Keratinocyte (primary cell): Measurements from ENCODE around the gene PCDHGA2. TPM values are rescaled to one million over a fixed set of nuclear protein-coding genes. Genes with fewer than 3 reads are reported as not detected.
A peak's percentile ranks its signal among the peaks of the same experiment; 100 is the strongest.
"Not testable (repeated sequence)": the region's sequence is repeated elsewhere in the genome, so short reads cannot be mapped to it uniquely, and the experiment has no call there.

ENCODE experiments used
- DNase-seq: peaks from one replicate; pipeline ENCODE4 v3.0.0-alpha.2; 2011; ENCODE audit warnings: low read depth, missing footprints, low spot score
- FAIRE-seq: peaks from 2 replicates; lab custom pipeline; 2011; peaks lifted over from hg19 to GRCh38; lab: Jason Lieb, UNC
- H2AFZ ChIP-seq: 2 replicates; pipeline ENCODE4 v1.6.0; 2012; ENCODE audit warnings: low read length, control low read depth, inconsistent platforms; ENCODE audit not compliant: control insufficient read depth
- H3K27ac ChIP-seq: 2 replicates; pipeline ENCODE4 v1.5.1; 2011; ENCODE audit warnings: low read length; ENCODE audit not compliant: control insufficient read depth, insufficient read depth
- H3K27me3 ChIP-seq: 3 replicates; pipeline ENCODE4 v1.6.0; 2011; ENCODE audit warnings: low read length; ENCODE audit not compliant: control insufficient read depth, insufficient read depth; ENCODE audit errors: extremely low read depth
- H3K36me3 ChIP-seq, 2 experiments: 2 replicates in 1 of 2; 3 replicates in 1 of 2; pipeline ENCODE4 v1.5.1; 2011; ENCODE audit warnings: low read length in 2 of 2, mild to moderate bottlenecking in 1 of 2; ENCODE audit not compliant: control insufficient read depth in 2 of 2, insufficient read depth in 2 of 2; ENCODE audit errors: extremely low read depth in 1 of 2
- H3K4me1 ChIP-seq: 3 replicates; pipeline ENCODE4 v1.5.1; 2011; ENCODE audit warnings: low read length; ENCODE audit not compliant: control insufficient read depth, insufficient read depth; ENCODE audit errors: extremely low read depth
- H3K4me2 ChIP-seq: 3 replicates; pipeline ENCODE4 v1.6.0; 2011; ENCODE audit warnings: low read depth, low read length; ENCODE audit not compliant: control insufficient read depth, insufficient read depth; ENCODE audit errors: extremely low read depth
- H3K4me3 ChIP-seq, 3 experiments: fragments of 200-600 bp in 1 of 3; sonication (generic) in 1 of 3; 2 replicates in 2 of 3; 3 replicates in 1 of 3; pipeline ENCODE4 v1.5.1; 2011 to 2016; ENCODE audit warnings: low read length in 3 of 3, mild to moderate bottlenecking in 3 of 3, control low read depth in 2 of 3, inconsistent platforms in 1 of 3, low read depth in 1 of 3, mixed read lengths in 1 of 3, mixed run types in 1 of 3, moderate library complexity in 1 of 3; ENCODE audit not compliant: control insufficient read depth in 2 of 3, insufficient read depth in 2 of 3; ENCODE audit errors: extremely low read depth in 1 of 3
- H3K79me2 ChIP-seq: 2 replicates; pipeline ENCODE4 v1.6.0; 2012; ENCODE audit warnings: low read length; ENCODE audit not compliant: control insufficient read depth, insufficient read depth
- H3K9ac ChIP-seq: 3 replicates; pipeline ENCODE4 v1.6.0; 2011; ENCODE audit warnings: low read length; ENCODE audit not compliant: control insufficient read depth, insufficient read depth; ENCODE audit errors: extremely low read depth
- H3K9me1 ChIP-seq: 3 replicates; pipeline ENCODE4 v1.6.0; 2011; ENCODE audit warnings: low read length; ENCODE audit not compliant: control insufficient read depth, insufficient read depth; ENCODE audit errors: extremely low read depth
- H3K9me3 ChIP-seq: 2 replicates; pipeline ENCODE4 v1.5.1; 2012; ENCODE audit warnings: low read depth, low read length; ENCODE audit not compliant: control insufficient read depth
- H4K20me1 ChIP-seq: 3 replicates; pipeline ENCODE4 v1.6.0; 2011; ENCODE audit warnings: low read length; ENCODE audit not compliant: control insufficient read depth, insufficient read depth; ENCODE audit errors: extremely low read depth
- CTCF ChIP-seq, 3 experiments: IDR thresholded peaks in 1 of 3; conservative IDR thresholded peaks in 1 of 3; optimal IDR thresholded peaks in 1 of 3; 2 replicates in 2 of 3; 3 replicates in 1 of 3; pipeline versions ENCODE3 to v1.5.1; 2011; ENCODE audit warnings: low read length in 3 of 3, mild to moderate bottlenecking in 3 of 3, moderate library complexity in 2 of 3, control low read depth in 1 of 3, inconsistent platforms in 1 of 3; ENCODE audit not compliant: insufficient read depth in 2 of 3; ENCODE audit errors: extremely low read depth in 1 of 3
- EZH2 ChIP-seq: IDR thresholded peaks from one replicate; pipeline ENCODE4 v1.6.1; 2012; ENCODE audit warnings: inconsistent platforms, mild to moderate bottlenecking, low read length, moderate library complexity
- dilution Hi-C: fragments of 300-500 bp; cut with MboI; formaldehyde crosslinking; loops from one replicate; pipeline ENCODE4 v1.7.0; 2020; ENCODE audit warnings: low sequenced_read_pairs; ENCODE audit not compliant: extremely low pct_ligation_motif_present
- polyA plus RNA-seq, 5 experiments: library from polyadenylated mRNA; depleted of rRNA in 3 of 5; stranded (reverse) in 3 of 5; stranded (forward) in 1 of 5; unstranded in 1 of 5; fragments of >200 nt; gene quantifications; 1 replicate in 1 of 5; 2 replicates in 3 of 5; 3 replicates in 1 of 5; pipeline versions ENCODE4 v1.2.1 to v1.2.3, GENCODE V29; 2011 to 2012; ENCODE audit warnings: missing spikeins in 2 of 5, low read depth in 1 of 5, low replicate concordance in 1 of 5

Gene PCDHGA2
- polyA plus RNA-seq, 1 donor (not counting 4 experiments of a cell fraction or from before 2014, with no cell fraction given), result 0.14 TPM

GRCh38 chr5:141328231-141328630 is 10.3 kb upstream of the PCDHGA2 start:
- FAIRE-seq (no peak), DNase-seq (no peak)
- no peak overlapping the region for H3K27ac ChIP-seq
- TF ChIP-seq EZH2 (no peak), CTCF (optimal IDR thresholded peaks at IDR 0.05 in 1 of 3, IDR thresholded peaks at IDR 0.05 in 1 of 3, conservative IDR thresholded peaks at IDR 0.05 in 1 of 3; ENCODE audit: extremely low read depth in 1 of 3, insufficient read depth in 2 of 3, low read length in 3 of 3) (no peak)
- H4K20me1 ChIP-seq, result no peaks in the 10 kb centered on the region
- H3K27me3 ChIP-seq, result peaks cover 4% of the 10 kb centered on the region
- no peaks in the 10 kb centered on the region for H3K4me1 ChIP-seq
- dilution Hi-C loops, result no loop called here
- no peak overlapping the region for H3K4me3 ChIP-seq
- no peaks in the 10 kb centered on the region for H3K79me2 ChIP-seq
- no peak overlapping the region for H3K9ac ChIP-seq
- no peaks in the 10 kb centered on the region for H3K36me3 ChIP-seq
- no peaks in the 10 kb centered on the region for H3K9me1 ChIP-seq
- no peak overlapping the region for H2AFZ ChIP-seq
- H3K4me2 ChIP-seq, result no peak overlapping the region
- H3K9me3 ChIP-seq, result no peaks in the 10 kb centered on the region

GRCh38 chr5:141330299-141331080 is 8.1 kb upstream of the PCDHGA2 start, which contains the start of gene PCDHGA1:
Gene PCDHGA1 (plus strand): TSS chr5:141330514.
- Histone ChIP-seq H3K9me3 (no peaks in the 10 kb centered on the region), H3K9me1 (no peaks in the 10 kb centered on the region), H3K9ac (no peak within 1 kb of the TSS), H3K79me2 (no peaks in the 10 kb centered on the region), H3K4me1 (no peaks in the 10 kb centered on the region), H2AFZ (peak within 1 kb of the TSS; percentile 47), H3K4me2 (peak within 1 kb of the TSS; percentile 55), H3K4me3 (peak within 1 kb of the TSS; percentile 12 to 31 (median 18)), H3K27me3 (peaks cover 4% of the 10 kb centered on the region), H3K27ac (no peak within 1 kb of the TSS), H4K20me1 (no peaks in the 10 kb centered on the region), H3K36me3 (no peaks in the 10 kb centered on the region)
- TF ChIP-seq CTCF (optimal IDR thresholded peaks at IDR 0.05 in 1 of 3, IDR thresholded peaks at IDR 0.05 in 1 of 3, conservative IDR thresholded peaks at IDR 0.05 in 1 of 3; ENCODE audit: extremely low read depth in 1 of 3, insufficient read depth in 2 of 3, low read length in 3 of 3) (peak; percentile 21 to 47 (median 28)), EZH2 (no peak)
- dilution Hi-C loops, result no loop called here
- FAIRE-seq (no peak), DNase-seq (no peak)

GRCh38 chr5:141332571-141332970 is 6.0 kb upstream of the PCDHGA2 start:
- FAIRE-seq, H3K79me2 ChIP-seq, dilution Hi-C loops, H3K4me3 ChIP-seq, H3K9me3 ChIP-seq, H3K27me3 ChIP-seq, H4K20me1 ChIP-seq, H3K4me2 ChIP-seq, H3K27ac ChIP-seq, H2AFZ ChIP-seq, DNase-seq, H3K36me3 ChIP-seq, H3K4me1 ChIP-seq, H3K9ac ChIP-seq, H3K9me1 ChIP-seq: not testable (repeated sequence)
